Adrenal gland (tissue), 12 donors: ENCODE data around the gene RNF5. TPM values are rescaled to one million over a fixed set of nuclear protein-coding genes. Genes with fewer than 3 reads are reported as not detected.

Experiments
- DNase-seq, 7 donors: peaks; one replicate each; pipeline ENCODE4 v3.0.0-alpha.2; 2019 to 2020
- H3K27ac ChIP-seq, 5 donors: fragments of 200-600 bp; sonication (generic) in 4 of 5; 1 replicate in 3 of 5; 2 replicates in 2 of 5; pipeline versions ENCODE4 v1.5.1 to v1.8.0; 2016 to 2020; ENCODE audit warnings: mild to moderate bottlenecking in 1 of 5
- H3K27me3 ChIP-seq: fragments of 200-600 bp; 2 replicates; pipeline ENCODE4 v1.8.0; 2021
- H3K36me3 ChIP-seq, 2 donors: fragments of 200-600 bp; replicated peaks in 1 of 2; 1 replicate in 1 of 2; 2 replicates in 1 of 2; pipeline versions ENCODE4 v1.5.1 to v1.8.0; 2018 to 2022
- H3K4me1 ChIP-seq, 2 donors: fragments of 200-600 bp; replicated peaks in 1 of 2; 1 replicate in 1 of 2; 2 replicates in 1 of 2; pipeline versions ENCODE4 v1.5.1 to v1.8.0; 2018 to 2021
- H3K4me3 ChIP-seq, 4 donors: fragments of 200-600 bp; sonication (generic) in 3 of 4; one replicate each; pipeline ENCODE4 v1.5.1; 2016 to 2018
- H3K9me3 ChIP-seq, 3 donors: fragments of 200-600 bp; sonication (generic) in 1 of 3; replicated peaks in 1 of 3; 1 replicate in 2 of 3; 2 replicates in 1 of 3; pipeline versions ENCODE4 v1.5.1 to v1.8.0; 2016 to 2021
- CTCF ChIP-seq, 6 experiments: fragments of 450-650 bp in 4 of 6; fragments of 200-600 bp in 2 of 6; sonication (generic) in 1 of 6; IDR thresholded peaks; 1 replicate in 5 of 6; 2 replicates in 1 of 6; pipeline versions ENCODE4 v1.5.1 to v1.8.0; 2016 to 2021; ENCODE audit warnings: antibody characterized with exemption in 6 of 6, mild to moderate bottlenecking in 2 of 6, moderate library complexity in 1 of 6
- POLR2A ChIP-seq, 2 donors: fragments of 450-650 bp; IDR thresholded peaks; one replicate each; pipeline ENCODE4 v1.6.1; 2017; ENCODE audit warnings: antibody characterized with exemption in 2 of 2, mild to moderate bottlenecking in 2 of 2, moderate library complexity in 1 of 2
- WGBS, 4 donors: extraction: QIAGEN DNeasy Blood & Tissue Kit in 2 of 4; methylation state at CpG; one replicate each; pipeline versions ENCODE4 v1.1.5 to v1.1.7; 2013 to 2017; 5-methylcytosine and 5-hydroxymethylcytosine counted together
- intact Hi-C, 2 donors: fragments of 100-400 bp; cut with DNase I; formaldehyde crosslinking; loops; one replicate each; pipeline versions ENCODE4 v1.14.1 to v1.15.0; 2022 to 2023
- microRNA-seq, 3 donors: library from miRNA; unstranded; fragments of <30 nt; microRNA quantifications; one replicate each; pipeline ENCODE4, GENCODE V29; 2017 to 2020
- polyA plus RNA-seq, 3 donors: library from polyadenylated mRNA; stranded (reverse); fragments of 200-250 nt in 2 of 3; fragments of 350-450 nt in 1 of 3; fragmentation: Illumina TruSeq in 1 of 3; extraction: RNeasy Lipid Tissue Mini Kit (QIAGEN cat#74804) in 1 of 3; gene quantifications; one replicate each; pipeline ENCODE4 v1.2.3, GENCODE V29; 2013 to 2014
- small RNA-seq, 2 donors: library from RNA; depleted of rRNA; stranded (forward); fragments of <200 nt; gene quantifications; one replicate each; pipeline ENCODE3, GENCODE V24; 2016
- total RNA-seq, 9 donors: library from RNA; depleted of rRNA in 4 of 9; stranded (reverse); fragments of >200 nt in 4 of 9; fragments of 120-200 nt in 1 of 9; fragmentation: NEBNext Ultra II Directional in 1 of 9; extraction: Animal tissue kit (Norgen Biotek cat#: 25700) in 1 of 9; gene quantifications; one replicate each; pipeline versions ENCODE4 v1.1.0 to v1.2.4, GENCODE V29; 2013 to 2023
- donor health status: healthy with polysubstance abuse.
- donor health status: Bipolar disorder and iron deficiency.
- donor health status: DM: yes; HTN: yes; CAD: no.
- donor health status: DM: no; HTN: no; CAD: no.
- donor health status: DM: no; HTN: no; CAD: no.
- donor health status: DM: yes; HTN: yes; CAD: no.

The RNF5 gene
- total and polyA plus RNA-seq, 12 donors, result 47.2 to 146 (median 110) TPM

GRCh38 chr6:32226434-32226833 is 48.2 kb downstream of the RNF5 start:
- Histone ChIP-seq H3K27ac (no peak overlapping the region), H3K4me1 (no peaks in the 10 kb centered on the region), H3K27me3 (no peaks in the 10 kb centered on the region), H3K9me3 (no peaks in the 10 kb centered on the region), H3K4me3 (no peak overlapping the region), H3K36me3 (no peaks in the 10 kb centered on the region)
- TF ChIP-seq POLR2A (IDR thresholded peaks at IDR 0.05) (no peak), CTCF (IDR thresholded peaks at IDR 0.05) (no peak)
- intact Hi-C loops, result no loop called here
- DNase-seq, result peak in 1 of 7 donors; percentile 9
- 88 to 94% (median 93%) methylated on average over 7 of the region's 7 CpGs for WGBS, 4 donors

Small RNA genes lying within 50 kb of the gene (microRNA-seq; reads per million reads assigned to microRNA genes)
- gene MIR6721, result 3.4 to 4.0 (median 4.0) reads per million in 3 donors
- 0 to 0.28 (median 0) reads per million in 3 donors for gene MIR6833

Small RNA genes lying within 50 kb of the gene (small RNA-seq; reads per million reads assigned to genes)
- gene AL662884.1 (0 reads per million in 2 donors), gene MIR6833 (0 reads per million in 2 donors)

Other genes starting within 250 kb of the RNF5 start
- gene CFB, start 232.3 kb upstream of the RNF5 start, total RNA-seq, result 100 to 1,000 TPM in 2 of 9 donors, 10 to 100 TPM in 6, under 1 TPM in 1; 0.78 to 166 (median 23.2) TPM
- gene CFB, start 232.3 kb upstream of the RNF5 start, polyA plus RNA-seq, result 10 to 100 TPM; 10.2 to 76.4 (median 60.6) TPM
- gene NELFE, start 219.4 kb upstream of the RNF5 start, total RNA-seq, result 100 to 1,000 TPM in 3 of 9 donors, 10 to 100 TPM in 6; 64.4 to 107 (median 94.5) TPM
- gene NELFE, start 219.4 kb upstream of the RNF5 start, polyA plus RNA-seq, result 100 to 1,000 TPM in 2 of 3 donors, 10 to 100 TPM in 1; 89.9 to 117 (median 106) TPM
- gene SKIC2, start 219.2 kb upstream of the RNF5 start, total RNA-seq, result 100 to 1,000 TPM in 4 of 9 donors, 10 to 100 TPM in 5; 29.9 to 231 (median 80.4) TPM
- 100 to 1,000 TPM in 2 of 3 donors, 10 to 100 TPM in 1; 38.8 to 330 (median 243) TPM for gene SKIC2, start 219.2 kb upstream of the RNF5 start, polyA plus RNA-seq
- 10 to 100 TPM; 19.9 to 57.1 (median 44.6) TPM for gene DXO, start 206.3 kb upstream of the RNF5 start, total RNA-seq
- 100 to 1,000 TPM in 1 of 3 donors, 10 to 100 TPM in 2; 38.7 to 102 (median 83.7) TPM for gene DXO, start 206.3 kb upstream of the RNF5 start, polyA plus RNA-seq
- gene C4A, start 196.3 kb upstream of the RNF5 start, total RNA-seq, result 1,000 to 10,000 TPM in 6 of 9 donors, 100 to 1,000 TPM in 3; 547 to 2,285 (median 1,171) TPM
- gene C4A, start 196.3 kb upstream of the RNF5 start, polyA plus RNA-seq, result 1,000 to 10,000 TPM in 1 of 3 donors, 100 to 1,000 TPM in 2; 212 to 1,408 (median 665) TPM
- 1,000 to 10,000 TPM in 7 of 9 donors, 100 to 1,000 TPM in 2; 948 to 5,092 (median 1,365) TPM for gene C4B, start 163.6 kb upstream of the RNF5 start, total RNA-seq
- gene C4B, start 163.6 kb upstream of the RNF5 start, polyA plus RNA-seq, result 1,000 to 10,000 TPM in 1 of 3 donors, 100 to 1,000 TPM in 2; 236 to 1,852 (median 796) TPM
- 1,000 to 10,000 TPM in 8 of 9 donors, 100 to 1,000 TPM in 1; 780 to 6,352 (median 2,415) TPM for gene CYP21A2, start 140.0 kb upstream of the RNF5 start, total RNA-seq
- 1,000 to 10,000 TPM in 2 of 3 donors, 100 to 1,000 TPM in 1; 528 to 4,039 (median 2,532) TPM for gene CYP21A2, start 140.0 kb upstream of the RNF5 start, polyA plus RNA-seq
- 100 to 1,000 TPM; 105 to 403 (median 213) TPM for gene TNXB, start 69.1 kb upstream of the RNF5 start, total RNA-seq
- gene TNXB, start 69.1 kb upstream of the RNF5 start, polyA plus RNA-seq, result 100 to 1,000 TPM in 2 of 3 donors, 10 to 100 TPM in 1; 19.6 to 506 (median 248) TPM
- gene ATF6B, start 50.2 kb upstream of the RNF5 start, total RNA-seq, result 100 to 1,000 TPM in 2 of 9 donors, 10 to 100 TPM in 7; 17.7 to 109 (median 35.7) TPM
- 100 to 1,000 TPM in 1 of 3 donors, 10 to 100 TPM in 2; 42.3 to 136 (median 67.3) TPM for gene ATF6B, start 50.2 kb upstream of the RNF5 start, polyA plus RNA-seq
- 1 to 10 TPM; 1.6 to 8.9 (median 5.9) TPM for gene FKBPL, start 48.1 kb upstream of the RNF5 start, total RNA-seq
- gene FKBPL, start 48.1 kb upstream of the RNF5 start, polyA plus RNA-seq, result 1 to 10 TPM; 4.9 to 6.1 (median 6.0) TPM
- 1 to 10 TPM in 6 of 9 donors, under 1 TPM in 2, not detected in 1; 0.22 to 4.8 (median 2.0) TPM for gene PRRT1, start 26.5 kb upstream of the RNF5 start, total RNA-seq
- gene PRRT1, start 26.5 kb upstream of the RNF5 start, polyA plus RNA-seq, result 10 to 100 TPM in 2 of 3 donors, 1 to 10 TPM in 1; 1.6 to 26.0 (median 14.7) TPM
- 10 to 100 TPM; 10.4 to 33.6 (median 30.1) TPM for gene PPT2, start 24.3 kb upstream of the RNF5 start, total RNA-seq
- 10 to 100 TPM; 15.8 to 19.9 (median 16.5) TPM for gene PPT2, start 24.3 kb upstream of the RNF5 start, polyA plus RNA-seq
- gene EGFL8, start 13.8 kb upstream of the RNF5 start, total RNA-seq, result 10 to 100 TPM in 3 of 9 donors, 1 to 10 TPM in 6; 1.3 to 22.1 (median 8.7) TPM
- gene EGFL8, start 13.8 kb upstream of the RNF5 start, polyA plus RNA-seq, result 100 to 1,000 TPM in 1 of 3 donors, 10 to 100 TPM in 1, 1 to 10 TPM in 1; 4.6 to 103 (median 54.4) TPM
- 10 to 100 TPM; 51.9 to 91.9 (median 66.9) TPM for gene AGPAT1, start 2.3 kb upstream of the RNF5 start, total RNA-seq
- 10 to 100 TPM; 63.5 to 75.8 (median 70.1) TPM for gene AGPAT1, start 2.3 kb upstream of the RNF5 start, polyA plus RNA-seq
- 1 to 10 TPM in 8 of 9 donors, not detected in 1; 1.4 to 9.7 (median 3.1) TPM for gene AGER, start 5.8 kb downstream of the RNF5 start, total RNA-seq
- 10 to 100 TPM in 2 of 3 donors, 1 to 10 TPM in 1; 1.7 to 63.9 (median 18.1) TPM for gene AGER, start 5.8 kb downstream of the RNF5 start, polyA plus RNA-seq
- 100 to 1,000 TPM in 1 of 9 donors, 10 to 100 TPM in 8; 34.4 to 109 (median 53.3) TPM for gene PBX2, start 11.8 kb downstream of the RNF5 start, total RNA-seq
- 100 to 1,000 TPM in 1 of 3 donors, 10 to 100 TPM in 2; 46.6 to 211 (median 85.1) TPM for gene PBX2, start 11.8 kb downstream of the RNF5 start, polyA plus RNA-seq
- gene GPSM3, start 14.2 kb downstream of the RNF5 start, total RNA-seq, result 10 to 100 TPM in 8 of 9 donors, 1 to 10 TPM in 1; 3.8 to 40.3 (median 17.6) TPM
- gene GPSM3, start 14.2 kb downstream of the RNF5 start, polyA plus RNA-seq, result 10 to 100 TPM in 2 of 3 donors, 1 to 10 TPM in 1; 4.8 to 32.2 (median 15.9) TPM
- 10 to 100 TPM in 8 of 9 donors, 1 to 10 TPM in 1; 7.1 to 34.4 (median 17.6) TPM for gene NOTCH4, start 45.7 kb downstream of the RNF5 start, total RNA-seq
- 100 to 1,000 TPM in 1 of 3 donors, 10 to 100 TPM in 1, 1 to 10 TPM in 1; 9.1 to 136 (median 54.2) TPM for gene NOTCH4, start 45.7 kb downstream of the RNF5 start, polyA plus RNA-seq
- gene TSBP1, start 193.5 kb downstream of the RNF5 start, total RNA-seq, result not detected
- gene TSBP1, start 193.5 kb downstream of the RNF5 start, polyA plus RNA-seq, result not detected
- gene BTNL2, start 228.8 kb downstream of the RNF5 start, total RNA-seq, result under 1 TPM in 1 of 9 donors, not detected in 8; 0.31 TPM
- gene BTNL2, start 228.8 kb downstream of the RNF5 start, polyA plus RNA-seq, result not detected